Measurements from ENCODE around the gene KBTBD2. TPM values are rescaled to one million over a fixed set of nuclear protein-coding genes. Genes with fewer than 3 reads are reported as not detected.

KBTBD2 gene
- total RNA-seq, 2 experiments from 2014 or later = 34.5 to 35.9 TPM

GRCh38 chr7:32916006-32916405, 24.4 kb upstream of the KBTBD2 start:
- Histone ChIP-seq H3K27ac (ENCODE audit: low read depth, low read length, poor library complexity, severe bottlenecking) (no peak overlapping the region), H4K20me1 (ENCODE audit: insufficient read depth, low read length) (no peaks in the 10 kb centered on the region), H3K4me3 (ENCODE audit: low read depth, low read length, poor library complexity, severe bottlenecking) (no peak overlapping the region), H3K9me3 (ENCODE audit: low read length) (no peaks in the 10 kb centered on the region), H3K4me1 (ENCODE audit: insufficient read depth, low read length, poor library complexity, severe bottlenecking) (no peaks in the 10 kb centered on the region), H3K4me2 (ENCODE audit: low read length) (no peak overlapping the region), H3K9me2 (ENCODE audit: insufficient read depth, low read length) (no peaks in the 10 kb centered on the region), H2AFZ (ENCODE audit: low read length) (no peak overlapping the region), H3K36me3 (ENCODE audit: insufficient read depth, low read length) (no peaks in the 10 kb centered on the region), H3K79me2 (ENCODE audit: insufficient read depth, low read depth, low read length) (no peaks in the 10 kb centered on the region)
- DNase-seq (ENCODE audit: low spot score) = no peak
- no peak for TF ChIP-seq CTCF (conservative IDR thresholded peaks at IDR 0.05; ENCODE audit: low read length)
- TF ChIP-seq EZH2phosphoT487 (IDR thresholded peaks at IDR 0.05; ENCODE audit: borderline replicate concordance, low read depth, low read length) = no peak
- POLR2A ChIA-PET = no interaction called here
- intact Hi-C loops (cut with micrococcal nuclease; ENCODE audit: unreplicated experiment) = no loop called here
- CTCF ChIA-PET (ENCODE audit: unreplicated experiment) = no interaction called here
- no TSS peak for BruUV-seq (replicated peaks)

DNA sequence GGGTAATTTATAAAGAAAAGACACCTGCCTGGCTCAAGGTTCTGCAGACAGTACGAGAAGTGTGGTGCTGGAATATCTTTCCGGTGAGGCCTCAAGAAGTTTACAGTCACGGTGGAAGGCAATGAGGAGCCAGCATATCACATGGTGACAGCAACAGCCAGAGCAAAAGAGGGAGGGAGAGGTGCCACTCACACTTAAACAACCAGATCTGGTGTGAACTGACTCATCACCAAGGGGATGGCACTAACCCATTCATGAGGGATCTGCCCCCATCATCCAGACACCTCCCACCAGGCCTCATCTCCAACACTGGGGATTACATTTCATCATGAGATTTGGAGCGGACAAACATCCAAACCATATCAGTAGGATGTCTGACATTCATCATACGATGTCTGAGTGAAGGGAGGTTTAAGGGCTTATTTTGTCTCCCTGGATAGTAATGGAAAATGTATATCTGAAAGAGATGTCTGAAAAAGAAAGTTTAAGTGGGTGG, 23.5 kb upstream of the KBTBD2 start:
- intact Hi-C loops (cut with micrococcal nuclease; ENCODE audit: unreplicated experiment) = no loop called here
- no peaks in the 10 kb centered on the region for H3K9me2 ChIP-seq (ENCODE audit: insufficient read depth, low read length)
- no TSS peak for BruUV-seq (replicated peaks)
- no peaks in the 10 kb centered on the region for H3K36me3 ChIP-seq (ENCODE audit: insufficient read depth, low read length)
- H3K4me2 ChIP-seq (ENCODE audit: low read length) = no peak overlapping the region
- POLR2A ChIA-PET = no interaction called here
- no peaks in the 10 kb centered on the region for H3K4me1 ChIP-seq (ENCODE audit: insufficient read depth, low read length, poor library complexity, severe bottlenecking)
- H2AFZ ChIP-seq (ENCODE audit: low read length) = no peak overlapping the region
- no peak overlapping the region for H3K4me3 ChIP-seq (ENCODE audit: low read depth, low read length, poor library complexity, severe bottlenecking)
- DNase-seq (ENCODE audit: low spot score) = no peak
- CTCF ChIA-PET (ENCODE audit: unreplicated experiment) = no interaction called here
- no peaks in the 10 kb centered on the region for H3K79me2 ChIP-seq (ENCODE audit: insufficient read depth, low read depth, low read length)
- H4K20me1 ChIP-seq (ENCODE audit: insufficient read depth, low read length) = no peaks in the 10 kb centered on the region
- no peak for TF ChIP-seq CTCF (conservative IDR thresholded peaks at IDR 0.05; ENCODE audit: low read length)
- TF ChIP-seq EZH2phosphoT487 (IDR thresholded peaks at IDR 0.05; ENCODE audit: borderline replicate concordance, low read depth, low read length) = no peak
- no peak overlapping the region for H3K27ac ChIP-seq (ENCODE audit: low read depth, low read length, poor library complexity, severe bottlenecking)
- H3K9me3 ChIP-seq (ENCODE audit: low read length) = no peaks in the 10 kb centered on the region

- H3K9me2 ChIP-seq (ENCODE audit: insufficient read depth, low read length) = no peaks in the 10 kb centered on the region
- no TSS peak for BruUV-seq (replicated peaks)
- H3K79me2 ChIP-seq (ENCODE audit: insufficient read depth, low read depth, low read length) = no peaks in the 10 kb centered on the region
- no peak for DNase-seq (ENCODE audit: low spot score)
- no peak overlapping the region for H3K27ac ChIP-seq (ENCODE audit: low read depth, low read length, poor library complexity, severe bottlenecking)
- no peak overlapping the region for H3K4me2 ChIP-seq (ENCODE audit: low read length)
- H3K4me3 ChIP-seq (ENCODE audit: low read depth, low read length, poor library complexity, severe bottlenecking) = no peak overlapping the region
- H3K4me1 ChIP-seq (ENCODE audit: insufficient read depth, low read length, poor library complexity, severe bottlenecking) = no peaks in the 10 kb centered on the region
- H3K36me3 ChIP-seq (ENCODE audit: insufficient read depth, low read length) = no peaks in the 10 kb centered on the region
- ChIA-PET POLR2A (no interaction called here), CTCF (ENCODE audit: unreplicated experiment) (no interaction called here)
- H4K20me1 ChIP-seq (ENCODE audit: insufficient read depth, low read length) = no peaks in the 10 kb centered on the region
- TF ChIP-seq EZH2phosphoT487 (IDR thresholded peaks at IDR 0.05; ENCODE audit: borderline replicate concordance, low read depth, low read length) (no peak), CTCF (conservative IDR thresholded peaks at IDR 0.05; ENCODE audit: low read length) (no peak)
- no peak overlapping the region for H2AFZ ChIP-seq (ENCODE audit: low read length)
- H3K9me3 ChIP-seq (ENCODE audit: low read length) = no peaks in the 10 kb centered on the region
- intact Hi-C loops (cut with micrococcal nuclease; ENCODE audit: unreplicated experiment) = no loop called here
Observed at GRCh38 chr7:32914184-32914583, 22.6 kb upstream of the KBTBD2 start.
